Measurements from ENCODE around the gene ZDHHC1.
A peak's percentile ranks its signal among the peaks of the same experiment; 100 is the strongest.

ZDHHC1 gene

DNA sequence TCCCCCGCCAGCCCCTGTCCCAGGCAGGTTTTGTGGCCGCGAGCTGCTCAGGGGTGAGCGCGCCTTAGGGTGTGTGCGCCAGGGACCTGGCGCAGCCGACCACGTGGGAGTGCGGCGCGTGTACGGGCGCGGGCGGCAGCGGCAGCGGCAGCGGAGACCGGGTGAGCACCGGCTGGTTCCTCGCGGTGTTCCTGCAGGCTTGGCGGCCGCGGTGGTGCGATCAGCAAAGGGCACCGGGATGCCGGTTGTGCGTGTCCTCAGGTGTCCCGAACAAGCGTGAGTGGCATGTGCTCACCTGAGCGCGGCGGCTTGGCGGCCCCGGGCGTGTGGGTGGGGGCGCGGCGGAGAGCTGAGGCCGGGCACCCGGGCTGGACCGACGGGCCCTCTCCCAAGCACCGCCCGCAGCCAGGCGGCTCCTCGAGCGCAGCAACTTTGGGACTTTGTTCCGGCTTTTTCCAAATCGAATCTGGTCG, 14.3 kb upstream of the ZDHHC1 start:
- DNase-seq (ENCODE audit: low spot score): peak; percentile 16
- peaks cover 47% of the 10 kb centered on the region for H3K27me3 Mint-ChIP-seq (ENCODE audit: low read depth)
- peak overlapping the region; percentile 81 for H3K4me3 Mint-ChIP-seq
- no peak overlapping the region for H3K27ac Mint-ChIP-seq
- H3K9me3 Mint-ChIP-seq: no peaks in the 10 kb centered on the region
- H3K4me1 Mint-ChIP-seq (ENCODE audit: low read depth): peaks cover 5% of the 10 kb centered on the region
- H3K36me3 Mint-ChIP-seq (ENCODE audit: low read depth): no peaks in the 10 kb centered on the region

DNA sequence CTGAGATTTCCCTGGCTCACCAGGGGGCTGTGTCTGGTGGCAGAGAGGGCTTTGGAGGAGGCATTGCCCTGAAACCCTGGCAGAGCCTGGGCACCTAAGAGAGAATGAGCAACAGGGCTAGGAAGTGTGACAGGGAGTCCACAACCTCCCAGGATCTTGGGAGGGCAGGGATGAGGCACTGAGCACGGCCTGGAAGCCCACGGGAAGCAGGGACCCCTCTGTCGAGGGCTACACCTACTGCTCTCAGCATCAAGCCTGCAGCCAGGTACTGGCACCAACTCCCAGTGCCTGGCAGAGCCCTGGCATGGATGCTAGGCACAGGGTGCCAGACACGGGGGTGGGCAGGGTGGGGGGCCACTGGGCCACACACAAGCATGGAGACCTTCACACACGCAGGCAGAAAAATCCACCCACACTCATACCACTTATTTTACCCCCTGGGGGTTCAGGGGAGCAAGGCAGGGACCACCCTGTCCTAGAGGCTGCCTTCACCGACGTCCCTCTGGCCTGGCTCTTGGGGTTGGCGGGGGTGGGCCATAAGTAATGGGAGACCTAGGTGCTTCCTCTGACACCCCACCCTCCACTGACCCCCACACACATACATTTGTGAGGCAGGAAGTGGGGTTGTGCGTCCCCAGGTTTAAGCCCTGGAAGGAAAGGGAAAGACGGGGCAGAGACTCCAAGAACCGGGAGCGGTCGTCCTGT, 13.7 kb upstream of the ZDHHC1 start:
- Mint-ChIP-seq H3K36me3 (ENCODE audit: low read depth) (no peaks in the 10 kb centered on the region), H3K27ac (no peak overlapping the region), H3K4me1 (ENCODE audit: low read depth) (peaks cover 5% of the 10 kb centered on the region), H3K4me3 (peak overlapping the region; percentile 81), H3K27me3 (ENCODE audit: low read depth) (peaks cover 47% of the 10 kb centered on the region), H3K9me3 (no peaks in the 10 kb centered on the region)
- no peak for DNase-seq (ENCODE audit: low spot score)

DNA sequence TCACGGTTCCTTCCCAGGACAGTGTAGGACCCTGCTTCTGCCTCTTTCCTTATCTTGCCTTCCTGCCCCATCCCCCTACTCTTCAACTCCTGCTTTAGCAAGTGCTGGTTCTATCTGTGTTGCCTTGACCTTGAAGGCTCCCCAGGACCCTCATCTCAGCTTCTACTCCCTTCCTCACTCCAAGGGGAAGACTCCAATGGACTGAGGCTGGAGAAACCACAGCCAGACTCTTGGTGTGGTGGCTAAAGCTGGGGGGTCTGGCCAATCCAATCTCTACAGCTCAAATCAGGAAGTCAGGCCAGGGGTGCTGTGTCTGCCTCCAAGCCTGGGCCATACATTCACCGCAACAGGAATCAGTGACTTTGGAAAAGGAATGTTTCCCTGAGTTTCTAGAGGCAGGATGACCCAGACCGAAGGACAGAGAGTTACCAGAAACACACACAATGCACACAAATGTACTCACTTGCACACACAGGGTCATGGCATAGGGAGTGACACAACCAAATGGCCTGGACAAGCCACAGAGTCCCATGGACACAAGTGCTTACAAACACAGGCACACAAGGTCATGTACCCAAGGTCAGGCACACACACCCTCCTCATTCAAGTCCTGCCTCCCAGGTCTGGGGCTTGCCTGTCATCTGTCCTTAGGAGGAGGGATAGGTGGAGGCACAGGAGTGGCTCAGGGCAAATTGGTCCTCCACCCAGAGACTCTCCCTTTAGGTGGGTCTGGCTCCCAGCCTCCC, 12.9 kb upstream of the ZDHHC1 start:
- no peak for DNase-seq (ENCODE audit: low spot score)
- no peak overlapping the region for H3K27ac Mint-ChIP-seq
- no peaks in the 10 kb centered on the region for H3K9me3 Mint-ChIP-seq
- H3K4me1 Mint-ChIP-seq (ENCODE audit: low read depth): peaks cover 5% of the 10 kb centered on the region
- H3K4me3 Mint-ChIP-seq: peak overlapping the region; percentile 54
- H3K27me3 Mint-ChIP-seq (ENCODE audit: low read depth): peaks cover 47% of the 10 kb centered on the region
- H3K36me3 Mint-ChIP-seq (ENCODE audit: low read depth): no peaks in the 10 kb centered on the region

GRCh38 chr16:67428146-67428731, 12.0 kb upstream of the ZDHHC1 start:
- Mint-ChIP-seq H3K27ac (no peak overlapping the region), H3K4me3 (no peak overlapping the region), H3K36me3 (ENCODE audit: low read depth) (no peaks in the 10 kb centered on the region), H3K4me1 (ENCODE audit: low read depth) (peaks cover 5% of the 10 kb centered on the region), H3K27me3 (ENCODE audit: low read depth) (peaks cover 49% of the 10 kb centered on the region), H3K9me3 (no peaks in the 10 kb centered on the region)
- DNase-seq (ENCODE audit: low spot score): peak; percentile 53

DNA sequence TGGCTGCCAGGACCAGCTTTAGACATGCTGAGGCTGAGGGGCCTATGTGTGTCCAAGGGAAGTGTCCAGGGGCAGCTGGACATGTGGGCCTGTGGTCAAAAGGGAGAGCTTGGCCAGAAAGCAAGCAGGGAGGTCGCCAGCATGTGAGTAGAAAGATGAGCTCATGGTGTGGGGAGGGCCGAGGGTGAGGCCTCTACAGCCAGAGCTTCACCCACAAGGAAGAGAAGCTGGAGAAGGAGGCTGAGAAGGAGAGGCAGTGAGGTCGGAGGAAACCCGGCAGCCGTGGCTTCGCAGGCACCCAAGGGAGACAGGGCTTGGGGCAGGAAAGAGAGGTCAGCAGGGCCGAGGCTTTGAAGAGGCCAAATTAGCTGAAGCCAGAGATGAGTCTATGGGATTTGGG, 10.7 kb upstream of the ZDHHC1 start:
- no peak for DNase-seq (ENCODE audit: low spot score)
- no peaks in the 10 kb centered on the region for H3K9me3 Mint-ChIP-seq
- no peak overlapping the region for H3K4me3 Mint-ChIP-seq
- H3K36me3 Mint-ChIP-seq (ENCODE audit: low read depth): no peaks in the 10 kb centered on the region
- peaks cover 5% of the 10 kb centered on the region for H3K4me1 Mint-ChIP-seq (ENCODE audit: low read depth)
- H3K27me3 Mint-ChIP-seq (ENCODE audit: low read depth): peaks cover 45% of the 10 kb centered on the region
- H3K27ac Mint-ChIP-seq: no peak overlapping the region

- H3K9me3 Mint-ChIP-seq: no peaks in the 10 kb centered on the region
Measured at GRCh38 chr16:67426022-67426421, 9.7 kb upstream of the ZDHHC1 start.

GRCh38 chr16:67425580-67425979, 9.3 kb upstream of the ZDHHC1 start:
- Mint-ChIP-seq H3K4me1 (ENCODE audit: low read depth) (peaks cover 3% of the 10 kb centered on the region), H3K27ac (no peak overlapping the region), H3K27me3 (ENCODE audit: low read depth) (peaks cover 39% of the 10 kb centered on the region), H3K36me3 (ENCODE audit: low read depth) (no peaks in the 10 kb centered on the region), H3K4me3 (no peak overlapping the region), H3K9me3 (no peaks in the 10 kb centered on the region)
- DNase-seq (ENCODE audit: low spot score): no peak

More at GRCh38 chr16:67426022-67426421, 9.7 kb upstream of the ZDHHC1 start:
- Mint-ChIP-seq H3K27ac (no peak overlapping the region), H3K36me3 (ENCODE audit: low read depth) (no peaks in the 10 kb centered on the region), H3K4me1 (ENCODE audit: low read depth) (peaks cover 3% of the 10 kb centered on the region), H3K4me3 (no peak overlapping the region), H3K27me3 (ENCODE audit: low read depth) (peaks cover 39% of the 10 kb centered on the region)
- DNase-seq (ENCODE audit: low spot score): no peak

GRCh38 chr16:67425061-67425460, 8.8 kb upstream of the ZDHHC1 start:
- H3K9me3 Mint-ChIP-seq: no peaks in the 10 kb centered on the region
- peaks cover 35% of the 10 kb centered on the region for H3K27me3 Mint-ChIP-seq (ENCODE audit: low read depth)

DNA sequence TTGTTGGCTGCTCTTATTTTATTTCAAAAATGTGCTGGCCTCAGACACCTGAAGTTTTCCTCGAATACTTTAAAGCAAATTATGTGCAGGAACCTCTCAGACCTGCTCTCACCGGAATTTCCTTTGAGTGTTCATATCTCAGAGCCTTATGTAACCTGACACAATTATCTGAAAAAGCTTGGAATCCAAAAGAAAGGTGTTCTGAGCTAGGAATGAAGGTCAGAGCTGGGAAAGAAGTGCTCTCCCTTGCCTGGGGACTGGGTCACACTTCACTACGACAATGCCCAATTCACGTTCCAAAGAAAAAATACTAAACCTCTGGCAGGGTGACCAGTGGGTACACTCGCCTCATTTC, 8.0 kb upstream of the ZDHHC1 start:
- DNase-seq (ENCODE audit: low spot score): no peak

More at GRCh38 chr16:67425061-67425460, 8.8 kb upstream of the ZDHHC1 start:
- Mint-ChIP-seq H3K4me3 (no peak overlapping the region), H3K27ac (no peak overlapping the region), H3K4me1 (ENCODE audit: low read depth) (no peaks in the 10 kb centered on the region), H3K36me3 (ENCODE audit: low read depth) (no peaks in the 10 kb centered on the region)
- DNase-seq (ENCODE audit: low spot score): no peak

DNA sequence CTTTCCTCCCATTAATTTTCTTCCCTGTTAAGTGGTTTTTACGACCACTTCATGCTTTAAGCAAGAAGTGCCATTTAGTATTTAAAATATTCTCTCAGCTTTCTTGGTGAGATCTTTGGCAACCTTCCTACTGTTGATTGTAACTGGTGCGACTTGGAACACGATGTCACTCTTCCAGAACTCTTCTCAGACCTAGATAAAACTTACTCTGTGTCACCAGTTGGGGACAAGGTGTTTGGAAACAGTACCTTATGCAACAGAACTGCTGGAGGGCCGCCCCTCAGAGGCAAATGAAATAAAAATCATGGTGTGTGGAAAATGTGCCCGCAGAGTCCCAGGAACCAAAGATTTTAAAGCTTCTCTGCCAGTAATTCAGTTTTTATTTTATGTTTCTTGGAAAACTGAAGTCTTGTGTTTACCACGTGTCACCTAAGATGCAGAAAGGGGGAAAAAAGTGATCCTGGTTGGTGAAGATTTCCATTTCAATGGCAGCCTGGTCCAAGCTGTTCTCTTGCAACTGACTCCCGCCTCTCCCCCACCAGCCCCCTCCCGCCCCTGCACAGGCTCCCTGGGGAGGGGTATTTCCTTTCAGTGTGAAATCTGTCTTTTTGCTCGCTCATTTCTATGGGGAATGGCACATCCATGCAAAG, 7.5 kb upstream of the ZDHHC1 start:
- Mint-ChIP-seq H3K27me3 (ENCODE audit: low read depth) (peaks cover 29% of the 10 kb centered on the region), H3K4me1 (ENCODE audit: low read depth) (no peaks in the 10 kb centered on the region), H3K4me3 (no peak overlapping the region), H3K27ac (no peak overlapping the region), H3K36me3 (ENCODE audit: low read depth) (no peaks in the 10 kb centered on the region), H3K9me3 (no peaks in the 10 kb centered on the region)
- DNase-seq (ENCODE audit: low spot score): no peak

More for the DNA sequence above, 8.0 kb upstream of the ZDHHC1 start:
- no peak overlapping the region for H3K4me3 Mint-ChIP-seq
- no peaks in the 10 kb centered on the region for H3K4me1 Mint-ChIP-seq (ENCODE audit: low read depth)
- H3K36me3 Mint-ChIP-seq (ENCODE audit: low read depth): no peaks in the 10 kb centered on the region
- no peak overlapping the region for H3K27ac Mint-ChIP-seq
- H3K27me3 Mint-ChIP-seq (ENCODE audit: low read depth): peaks cover 33% of the 10 kb centered on the region
- no peaks in the 10 kb centered on the region for H3K9me3 Mint-ChIP-seq

- Mint-ChIP-seq H3K4me1 (ENCODE audit: low read depth) (no peaks in the 10 kb centered on the region), H3K9me3 (no peaks in the 10 kb centered on the region), H3K27me3 (ENCODE audit: low read depth) (peaks cover 23% of the 10 kb centered on the region), H3K36me3 (ENCODE audit: low read depth) (no peaks in the 10 kb centered on the region), H3K27ac (no peak overlapping the region), H3K4me3 (no peak overlapping the region)
- DNase-seq (ENCODE audit: low spot score): no peak
Measured at GRCh38 chr16:67423015-67423414, 6.7 kb upstream of the ZDHHC1 start.

- no peak for DNase-seq (ENCODE audit: low spot score)
- H3K36me3 Mint-ChIP-seq (ENCODE audit: low read depth): no peaks in the 10 kb centered on the region
- peaks cover 31% of the 10 kb centered on the region for H3K27me3 Mint-ChIP-seq (ENCODE audit: low read depth)
- no peak overlapping the region for H3K4me3 Mint-ChIP-seq
- H3K27ac Mint-ChIP-seq: no peak overlapping the region
- peaks cover 4% of the 10 kb centered on the region for H3K4me1 Mint-ChIP-seq (ENCODE audit: low read depth)
- no peaks in the 10 kb centered on the region for H3K9me3 Mint-ChIP-seq
Measured at GRCh38 chr16:67421030-67421429, 4.8 kb upstream of the ZDHHC1 start.

DNA sequence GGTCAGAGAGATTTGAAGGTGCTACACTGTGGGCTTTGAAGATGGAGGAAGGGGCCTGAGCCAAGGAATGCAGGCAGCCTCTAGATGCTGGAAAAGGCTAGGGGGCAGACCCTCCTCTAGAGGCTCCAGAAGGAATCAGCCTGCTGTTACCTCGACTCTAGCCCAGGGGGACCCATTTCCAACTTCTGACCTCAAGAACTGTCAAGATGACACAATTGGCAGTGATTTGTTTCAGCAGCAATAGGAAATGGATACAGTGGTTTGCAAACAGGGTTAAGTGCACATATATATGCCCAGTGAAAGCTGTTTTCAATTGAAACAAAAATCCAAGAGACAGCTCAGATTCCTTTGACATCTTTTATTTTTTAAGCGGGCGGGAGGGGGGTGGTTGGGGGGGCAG, 3.7 kb upstream of the ZDHHC1 start:
- Mint-ChIP-seq H3K9me3 (no peaks in the 10 kb centered on the region), H3K4me1 (ENCODE audit: low read depth) (peaks cover 7% of the 10 kb centered on the region), H3K27me3 (ENCODE audit: low read depth) (peaks cover 34% of the 10 kb centered on the region), H3K36me3 (ENCODE audit: low read depth) (no peaks in the 10 kb centered on the region), H3K27ac (no peak overlapping the region), H3K4me3 (no peak overlapping the region)
- DNase-seq (ENCODE audit: low spot score): no peak

DNA sequence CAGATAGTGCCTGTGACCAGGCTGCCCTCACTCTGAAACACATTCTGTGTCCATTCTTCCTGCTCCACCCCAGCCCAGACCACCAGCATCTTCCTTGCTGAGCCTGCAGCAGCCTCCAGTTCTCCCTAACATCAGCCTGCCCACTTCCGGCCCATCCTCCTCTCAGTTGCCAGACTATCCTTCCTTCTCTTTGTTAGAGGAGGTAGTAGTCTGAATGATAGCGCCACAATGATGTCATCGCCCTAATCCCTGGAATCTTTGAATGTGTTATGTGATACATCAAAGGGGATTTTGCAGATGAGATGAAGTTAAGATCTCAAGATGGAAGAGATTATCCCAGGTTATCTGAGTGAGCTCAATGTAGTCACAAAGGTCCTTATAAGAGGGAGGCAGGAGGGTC, 3.2 kb upstream of the ZDHHC1 start:
- Mint-ChIP-seq H3K9me3 (no peaks in the 10 kb centered on the region), H3K27me3 (ENCODE audit: low read depth) (peaks cover 34% of the 10 kb centered on the region), H3K27ac (no peak overlapping the region), H3K4me3 (no peak overlapping the region), H3K36me3 (ENCODE audit: low read depth) (no peaks in the 10 kb centered on the region), H3K4me1 (ENCODE audit: low read depth) (peaks cover 7% of the 10 kb centered on the region)
- DNase-seq (ENCODE audit: low spot score): no peak

Data from T-helper 2 cell treated with Interferon-gamma antibody and Interleukin-4, amounts not matched to agents 5 μg/mL and 100 μg/mL, for 36 hours (primary cell).